ENCODE data around the gene RSPRY1. TPM values are rescaled to one million over a fixed set of nuclear protein-coding genes. Genes with fewer than 3 reads are reported as not detected.
"Not testable (repeated sequence)": the region's sequence is repeated elsewhere in the genome, so short reads cannot be mapped to it uniquely, and the experiment has no call there.

Gene RSPRY1
- total RNA-seq, 1 donor from 2014 or later = 38.9 TPM

DNA sequence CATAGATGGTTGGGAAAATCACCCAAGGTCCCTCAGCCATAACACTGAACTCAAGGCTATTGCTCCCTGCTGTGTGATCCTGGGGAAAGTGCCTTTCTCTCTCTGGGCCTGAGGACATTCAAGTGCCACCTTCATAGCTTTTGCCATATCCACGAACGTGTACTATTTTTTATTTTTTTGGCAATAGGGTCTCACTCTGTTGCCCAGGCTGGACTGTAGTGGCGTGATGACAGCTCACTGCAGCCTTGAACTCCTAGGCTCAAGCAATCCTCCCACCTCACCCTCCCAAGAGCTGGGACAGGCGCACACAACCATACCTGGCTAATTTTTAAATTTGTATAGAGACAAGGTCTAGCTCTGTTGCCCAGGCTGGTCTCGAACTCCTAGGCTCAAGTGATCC, 87.7 kb downstream of the RSPRY1 start:
- no peak for DNase-seq (ENCODE audit: low spot score)
- Mint-ChIP-seq H3K9me3 (ENCODE audit: low read depth) (no peaks in the 10 kb centered on the region), H3K27me3 (ENCODE audit: low read depth) (no peaks in the 10 kb centered on the region), H3K27ac (ENCODE audit: unreplicated experiment) (no peak overlapping the region), H3K4me3 (ENCODE audit: unreplicated experiment) (no peak overlapping the region), H3K36me3 (ENCODE audit: low read depth) (no peaks in the 10 kb centered on the region), H3K4me1 (ENCODE audit: low read depth) (peaks cover 10% of the 10 kb centered on the region)
- TF ChIP-seq, protein P1, sequence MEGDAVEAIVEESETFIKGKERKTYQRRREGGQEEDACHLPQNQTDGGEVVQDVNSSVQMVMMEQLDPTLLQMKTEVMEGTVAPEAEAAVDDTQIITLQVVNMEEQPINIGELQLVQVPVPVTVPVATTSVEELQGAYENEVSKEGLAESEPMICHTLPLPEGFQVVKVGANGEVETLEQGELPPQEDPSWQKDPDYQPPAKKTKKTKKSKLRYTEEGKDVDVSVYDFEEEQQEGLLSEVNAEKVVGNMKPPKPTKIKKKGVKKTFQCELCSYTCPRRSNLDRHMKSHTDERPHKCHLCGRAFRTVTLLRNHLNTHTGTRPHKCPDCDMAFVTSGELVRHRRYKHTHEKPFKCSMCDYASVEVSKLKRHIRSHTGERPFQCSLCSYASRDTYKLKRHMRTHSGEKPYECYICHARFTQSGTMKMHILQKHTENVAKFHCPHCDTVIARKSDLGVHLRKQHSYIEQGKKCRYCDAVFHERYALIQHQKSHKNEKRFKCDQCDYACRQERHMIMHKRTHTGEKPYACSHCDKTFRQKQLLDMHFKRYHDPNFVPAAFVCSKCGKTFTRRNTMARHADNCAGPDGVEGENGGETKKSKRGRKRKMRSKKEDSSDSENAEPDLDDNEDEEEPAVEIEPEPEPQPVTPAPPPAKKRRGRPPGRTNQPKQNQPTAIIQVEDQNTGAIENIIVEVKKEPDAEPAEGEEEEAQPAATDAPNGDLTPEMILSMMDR (IDR thresholded peaks at IDR 0.05) = no peak

DNA sequence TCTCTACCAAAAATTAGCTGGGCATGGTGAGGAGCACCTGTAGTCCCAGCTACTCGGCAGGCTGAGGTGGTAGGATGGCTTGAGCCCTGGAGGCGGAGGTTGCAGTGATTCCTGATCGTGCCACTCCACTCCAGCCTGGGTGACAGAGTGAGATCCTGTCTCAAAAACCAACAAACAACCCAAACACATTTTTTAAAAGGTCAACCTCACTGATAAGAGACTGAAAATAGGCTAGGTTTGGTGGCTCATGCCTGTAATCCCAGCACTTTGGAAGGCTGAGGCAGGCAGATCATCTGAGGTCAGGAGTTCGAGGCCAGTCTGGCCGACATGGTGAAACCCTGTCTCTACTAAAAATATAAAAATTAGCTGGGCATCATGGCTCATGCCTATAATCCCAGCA, 89.8 kb downstream of the RSPRY1 start:
- H3K36me3 Mint-ChIP-seq (ENCODE audit: low read depth); H3K9me3 Mint-ChIP-seq (ENCODE audit: low read depth); H3K27me3 Mint-ChIP-seq (ENCODE audit: low read depth); H3K4me3 Mint-ChIP-seq (ENCODE audit: unreplicated experiment); DNase-seq (ENCODE audit: low spot score); H3K27ac Mint-ChIP-seq (ENCODE audit: unreplicated experiment): not testable (repeated sequence)
- peaks cover 10% of the 10 kb centered on the region for H3K4me1 Mint-ChIP-seq (ENCODE audit: low read depth)

DNA sequence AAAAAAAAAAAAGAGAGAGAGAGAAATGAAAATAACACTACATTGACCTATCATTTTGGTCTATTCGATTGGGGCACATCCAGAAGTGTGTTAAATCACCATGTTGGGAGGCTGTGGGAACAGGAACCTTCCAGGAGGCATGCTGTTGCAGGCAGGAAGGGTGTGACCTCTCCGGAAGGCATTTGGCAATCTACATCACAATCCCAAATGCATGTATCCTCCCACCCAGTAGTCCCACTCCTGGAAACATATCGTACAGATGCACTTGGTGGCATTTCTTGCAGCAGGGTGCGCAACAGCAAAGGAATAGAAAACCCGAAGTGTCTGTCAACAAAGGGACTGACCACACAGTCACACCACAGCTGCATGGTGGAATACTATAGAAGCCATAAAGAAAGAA, 90.5 kb downstream of the RSPRY1 start:
- Mint-ChIP-seq H3K27me3 (ENCODE audit: low read depth) (peaks cover 2% of the 10 kb centered on the region), H3K9me3 (ENCODE audit: low read depth) (no peaks in the 10 kb centered on the region), H3K4me3 (ENCODE audit: unreplicated experiment) (no peak overlapping the region), H3K36me3 (ENCODE audit: low read depth) (no peaks in the 10 kb centered on the region), H3K4me1 (ENCODE audit: low read depth) (peaks cover 10% of the 10 kb centered on the region), H3K27ac (ENCODE audit: unreplicated experiment) (no peak overlapping the region)
- DNase-seq (ENCODE audit: low spot score) = no peak
- TF ChIP-seq, protein P1 (IDR thresholded peaks at IDR 0.05) = no peak

DNA sequence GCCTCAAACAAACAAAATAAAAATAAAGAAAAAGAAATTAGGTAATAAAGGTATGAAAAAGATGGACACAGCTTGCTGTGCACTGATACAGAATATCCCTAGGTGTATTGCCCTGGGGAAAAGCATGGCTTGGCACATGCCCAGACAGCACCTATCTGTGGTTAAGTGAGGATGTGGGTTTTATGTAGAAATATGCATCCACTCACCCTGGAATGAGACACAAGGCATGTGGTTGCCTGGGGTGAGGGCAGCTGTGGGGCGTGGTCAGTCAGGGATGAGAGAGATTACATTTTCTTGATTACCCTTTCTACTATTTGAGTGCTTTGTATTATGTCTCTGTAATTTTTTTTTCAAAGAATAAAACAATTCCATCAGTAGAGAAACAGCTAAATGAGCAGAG, 91.5 kb downstream of the RSPRY1 start:
- H3K4me1 Mint-ChIP-seq (ENCODE audit: low read depth) = peaks cover 10% of the 10 kb centered on the region
- no peak for DNase-seq (ENCODE audit: low spot score)
- peaks cover 7% of the 10 kb centered on the region for H3K27me3 Mint-ChIP-seq (ENCODE audit: low read depth)
- no peak overlapping the region for H3K27ac Mint-ChIP-seq (ENCODE audit: unreplicated experiment)
- TF ChIP-seq, protein P1 (IDR thresholded peaks at IDR 0.05) = no peak
- no peaks in the 10 kb centered on the region for H3K9me3 Mint-ChIP-seq (ENCODE audit: low read depth)
- H3K4me3 Mint-ChIP-seq (ENCODE audit: unreplicated experiment) = no peak overlapping the region
- no peaks in the 10 kb centered on the region for H3K36me3 Mint-ChIP-seq (ENCODE audit: low read depth)

DNA sequence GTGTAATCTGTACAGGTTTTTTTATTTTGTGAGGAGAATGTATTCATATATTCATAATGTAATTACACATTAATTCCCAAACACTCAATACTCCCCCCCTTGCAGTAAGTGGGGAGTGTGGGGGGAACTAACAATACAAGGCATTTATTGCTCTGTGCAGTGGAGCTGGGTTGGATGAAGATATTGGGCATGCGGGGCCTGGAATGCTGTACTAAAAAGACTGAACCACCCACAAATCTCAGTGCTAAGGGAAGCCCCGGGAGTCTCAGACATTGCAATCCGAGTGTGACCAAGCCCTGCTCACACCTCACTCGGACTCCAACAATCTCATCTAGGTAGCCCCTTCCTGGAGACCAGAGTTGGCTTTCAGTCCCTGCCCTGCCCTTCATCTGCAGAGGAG, 92.4 kb downstream of the RSPRY1 start:
- H3K9me3 Mint-ChIP-seq (ENCODE audit: low read depth) = no peaks in the 10 kb centered on the region
- H3K4me1 Mint-ChIP-seq (ENCODE audit: low read depth) = peaks cover 10% of the 10 kb centered on the region
- no peak overlapping the region for H3K4me3 Mint-ChIP-seq (ENCODE audit: unreplicated experiment)
- no peaks in the 10 kb centered on the region for H3K36me3 Mint-ChIP-seq (ENCODE audit: low read depth)
- H3K27ac Mint-ChIP-seq (ENCODE audit: unreplicated experiment) = no peak overlapping the region
- TF ChIP-seq, protein P1 (IDR thresholded peaks at IDR 0.05) = no peak
- no peak for DNase-seq (ENCODE audit: low spot score)
- peaks cover 10% of the 10 kb centered on the region for H3K27me3 Mint-ChIP-seq (ENCODE audit: low read depth)

DNA sequence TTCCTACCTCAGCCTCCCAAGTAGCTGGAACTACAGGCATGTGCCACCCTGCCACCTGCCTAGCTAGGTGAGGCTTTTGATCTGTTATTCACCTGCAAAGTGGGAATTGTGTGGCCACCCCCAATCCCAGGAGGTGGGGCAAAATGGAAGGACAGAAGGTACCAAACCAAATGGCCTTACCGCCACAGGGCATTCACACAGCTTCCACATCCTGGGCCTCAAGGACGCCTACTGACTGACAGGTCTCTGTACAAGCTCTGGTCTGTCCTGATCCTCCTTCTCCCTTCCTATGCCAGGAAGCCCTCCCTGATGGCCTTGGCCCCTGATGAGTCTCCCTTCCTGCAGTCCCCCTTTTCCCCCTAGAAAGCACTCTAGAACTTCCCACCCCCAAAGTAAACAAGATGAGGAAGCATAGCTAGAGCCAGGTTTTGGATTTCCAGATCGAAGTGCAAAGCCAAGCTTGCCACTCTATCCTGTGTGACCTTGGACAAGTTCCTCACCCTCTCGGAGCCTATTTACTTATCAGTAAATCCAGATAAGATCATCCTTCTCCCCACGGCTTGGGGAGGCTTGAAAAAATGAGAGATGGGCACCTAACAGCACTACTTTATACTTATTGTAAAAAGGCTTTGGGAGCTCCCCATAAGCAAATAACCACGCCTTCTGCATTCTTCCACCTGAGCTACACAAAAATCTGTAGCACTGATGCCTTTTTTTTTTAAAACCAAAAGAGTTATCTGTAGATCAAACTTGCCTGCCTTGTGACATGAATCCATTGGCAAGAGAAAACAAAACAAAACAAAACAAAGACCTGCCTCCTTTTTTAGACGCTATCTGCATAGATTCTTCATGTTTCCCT, 93.9 kb downstream of the RSPRY1 start:
- TF ChIP-seq, protein P1 (IDR thresholded peaks at IDR 0.05) = no peak
- Mint-ChIP-seq H3K36me3 (ENCODE audit: low read depth) (no peaks in the 10 kb centered on the region), H3K27me3 (ENCODE audit: low read depth) (peaks cover 11% of the 10 kb centered on the region), H3K27ac (ENCODE audit: unreplicated experiment) (no peak overlapping the region), H3K4me1 (ENCODE audit: low read depth) (peaks cover 15% of the 10 kb centered on the region), H3K9me3 (ENCODE audit: low read depth) (no peaks in the 10 kb centered on the region), H3K4me3 (ENCODE audit: unreplicated experiment) (no peak overlapping the region)
- no peak for DNase-seq (ENCODE audit: low spot score)

All from chondrocyte (in vitro differentiated cells).